Upper lobe of right lung (tissue), 1 donor: ENCODE measurements around the gene FALEC. TPM values are rescaled to one million over a fixed set of nuclear protein-coding genes. Genes with fewer than 3 reads are reported as not detected.

Source experiments
- ATAC-seq: fragments of 200-7000 bp; cut with Tn5 transposase; one replicate; pipeline ENCODE4 v1.9.1; 2020; ENCODE audit warnings: mild to moderate bottlenecking, moderate library complexity
- DNase-seq: peaks from one replicate; pipeline ENCODE4 v3.0.0-alpha.2; 2020
- H3K27ac ChIP-seq: fragments of 200-600 bp; one replicate; pipeline ENCODE4 v1.8.0; 2022
- H3K27me3 ChIP-seq: fragments of 200-600 bp; one replicate; pipeline ENCODE4 v1.8.0; 2022; ENCODE audit warnings: mild to moderate bottlenecking
- H3K36me3 ChIP-seq: fragments of 200-600 bp; one replicate; pipeline ENCODE4 v1.8.0; 2022
- H3K4me1 ChIP-seq: fragments of 200-600 bp; one replicate; pipeline ENCODE4 v1.8.0; 2022
- H3K4me3 ChIP-seq: fragments of 200-600 bp; one replicate; pipeline ENCODE4 v1.8.0; 2022; ENCODE audit warnings: mild to moderate bottlenecking
- H3K9me3 ChIP-seq: fragments of 200-600 bp; one replicate; pipeline ENCODE4 v1.8.0; 2022
- CTCF ChIP-seq: fragments of 200-600 bp; IDR thresholded peaks from one replicate; pipeline ENCODE4 v1.8.0; 2022; ENCODE audit warnings: antibody characterized with exemption
- intact Hi-C: fragments of 100-400 bp; cut with DNase I; formaldehyde crosslinking; loops from one replicate; pipeline ENCODE4 v1.11.0; 2022
- total RNA-seq: library from RNA; stranded (reverse); fragmentation: NEBNext Ultra II Directional; extraction: Animal tissue kit (Norgen Biotek cat#: 25700); gene quantifications from one replicate; pipeline ENCODE4 v1.2.1, GENCODE V29; 2021
- donor health status: DM: no; HTN: yes; CAD: no; lungs with severe emphysema.

The FALEC gene
- total RNA-seq, 1 donor from 2014 or later = 1.0 TPM

- Histone ChIP-seq H3K4me3 (peak overlapping the region; percentile 63), H3K9me3 (no peaks in the 10 kb centered on the region), H3K27ac (peak overlapping the region; percentile 86), H3K36me3 (no peaks in the 10 kb centered on the region), H3K4me1 (peaks cover 44% of the 10 kb centered on the region), H3K27me3 (no peaks in the 10 kb centered on the region)
- no peak for DNase-seq
- ATAC-seq = peak; percentile 2
- TF ChIP-seq CTCF = no peak
- intact Hi-C loops = no loop called here
Observed at GRCh38 chr1:150550222-150551050, 34.9 kb downstream of the FALEC start.

DNA sequence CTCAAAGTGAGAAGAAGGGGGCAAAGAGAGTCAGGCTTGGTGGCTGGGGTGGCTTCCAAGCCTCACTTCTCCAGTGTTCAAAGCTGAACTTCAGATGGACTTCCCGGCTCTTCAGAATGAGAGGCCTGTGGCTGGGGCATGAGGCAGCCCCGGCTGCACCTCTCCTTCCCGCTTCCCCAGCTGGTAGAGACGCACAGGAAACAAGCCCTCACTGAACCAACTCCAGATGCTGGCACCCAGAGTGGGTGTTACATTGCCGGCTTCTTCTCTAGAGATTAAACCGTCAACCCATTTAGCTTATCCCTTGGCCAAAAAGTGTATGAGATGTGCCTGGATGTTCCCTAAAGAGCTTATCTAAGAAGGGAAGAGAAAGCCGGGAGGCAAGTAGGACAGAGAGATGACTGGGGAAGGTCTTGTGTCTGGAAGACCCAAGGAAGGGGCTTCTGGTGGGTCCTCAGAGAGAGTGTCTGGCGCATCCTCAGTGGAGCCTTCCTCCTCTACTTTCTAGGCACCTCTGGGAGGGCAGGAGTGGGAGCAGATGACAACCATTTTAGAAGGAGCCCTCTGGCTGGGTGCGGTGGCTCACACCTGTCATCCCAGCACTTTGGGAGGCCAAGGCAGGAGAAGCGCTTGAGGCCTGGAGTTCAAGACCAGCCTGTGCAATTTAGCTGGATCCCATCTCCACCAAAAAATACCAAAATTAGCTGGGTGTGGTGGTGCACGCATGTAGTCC is 35.7 kb downstream of the FALEC start:
- no peaks in the 10 kb centered on the region for H3K9me3 ChIP-seq
- ATAC-seq = no peak
- intact Hi-C loops = no loop called here
- no peak for DNase-seq
- peaks cover 5% of the 10 kb centered on the region for H3K36me3 ChIP-seq
- H3K27me3 ChIP-seq = no peaks in the 10 kb centered on the region
- TF ChIP-seq CTCF = no peak
- H3K27ac ChIP-seq = peak overlapping the region; percentile 86
- H3K4me1 ChIP-seq = peaks cover 44% of the 10 kb centered on the region
- H3K4me3 ChIP-seq = peak overlapping the region; percentile 63

GRCh38 chr1:150551784-150552127 is 36.2 kb downstream of the FALEC start:
- intact Hi-C loops = no loop called here
- no peak for TF ChIP-seq CTCF
- H3K4me1 ChIP-seq = peaks cover 44% of the 10 kb centered on the region
- H3K36me3 ChIP-seq = peaks cover 10% of the 10 kb centered on the region
- no peaks in the 10 kb centered on the region for H3K9me3 ChIP-seq
- no peaks in the 10 kb centered on the region for H3K27me3 ChIP-seq
- DNase-seq (no peak), ATAC-seq (no peak)
- H3K27ac ChIP-seq = peak overlapping the region; percentile 86
- H3K4me3 ChIP-seq = peak overlapping the region; percentile 19

DNA sequence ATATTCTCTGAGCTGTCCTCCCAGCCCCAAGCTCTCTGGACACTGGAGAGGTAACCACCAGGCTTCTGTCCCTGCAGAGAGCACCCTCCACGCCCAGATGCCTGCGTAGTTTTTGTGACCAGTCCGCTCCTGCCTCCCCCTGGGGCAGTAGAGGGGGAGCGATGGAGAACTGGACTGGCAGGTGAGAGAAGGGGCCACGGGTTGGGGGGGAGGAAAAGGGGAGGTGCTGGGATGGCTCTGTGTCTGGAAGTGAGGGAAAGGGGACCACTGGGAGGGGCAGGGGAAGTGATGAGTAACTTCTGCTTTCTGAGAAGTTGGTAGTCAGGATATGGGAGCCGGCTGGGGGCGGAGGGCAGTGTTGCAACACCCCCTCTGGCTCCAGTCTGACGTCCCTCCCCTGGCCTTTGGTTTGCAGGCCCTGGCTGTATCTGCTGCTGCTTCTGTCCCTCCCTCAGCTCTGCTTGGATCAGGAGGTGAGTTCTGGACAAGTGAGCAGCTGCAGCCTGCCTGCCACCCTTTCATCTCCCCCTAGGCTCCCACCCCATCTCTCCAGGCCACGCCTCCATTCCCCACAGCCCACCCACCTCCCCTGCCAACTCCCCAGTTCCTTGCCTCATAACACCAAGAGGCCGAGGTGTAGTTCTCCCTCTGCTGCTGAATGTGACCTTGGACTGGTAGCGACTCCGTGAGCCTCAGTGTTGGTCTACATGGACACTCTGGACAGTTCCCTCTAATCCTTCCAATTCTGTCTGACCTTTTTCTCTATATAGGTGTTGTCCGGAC is 36.8 kb downstream of the FALEC start:
- DNase-seq (peak; percentile 92), ATAC-seq (peak; percentile 70)
- H3K9me3 ChIP-seq = no peaks in the 10 kb centered on the region
- intact Hi-C loops = no loop called here
- H3K27me3 ChIP-seq = no peaks in the 10 kb centered on the region
- peaks cover 44% of the 10 kb centered on the region for H3K4me1 ChIP-seq
- H3K27ac ChIP-seq = peak overlapping the region; percentile 86
- H3K36me3 ChIP-seq = peaks cover 12% of the 10 kb centered on the region
- peak overlapping the region; percentile 19 for H3K4me3 ChIP-seq
- TF ChIP-seq CTCF = no peak

DNA sequence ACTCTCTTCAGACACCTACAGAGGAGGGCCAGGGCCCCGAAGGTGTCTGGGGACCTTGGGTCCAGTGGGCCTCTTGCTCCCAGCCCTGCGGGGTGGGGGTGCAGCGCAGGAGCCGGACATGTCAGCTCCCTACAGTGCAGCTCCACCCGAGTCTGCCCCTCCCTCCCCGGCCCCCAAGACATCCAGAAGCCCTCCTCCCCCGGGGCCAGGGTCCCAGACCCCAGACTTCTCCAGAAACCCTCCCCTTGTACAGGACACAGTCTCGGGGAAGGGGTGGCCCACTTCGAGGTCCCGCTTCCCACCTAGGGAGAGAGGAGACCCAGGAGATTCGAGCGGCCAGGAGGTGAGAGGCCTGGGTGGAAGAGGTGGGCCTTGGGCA is 37.3 kb downstream of the FALEC start:
- intact Hi-C loops = no loop called here

More for the DNA sequence above, 37.3 kb downstream of the FALEC start:
- Histone ChIP-seq H3K27me3 (no peaks in the 10 kb centered on the region), H3K4me1 (peaks cover 45% of the 10 kb centered on the region), H3K36me3 (peaks cover 12% of the 10 kb centered on the region), H3K27ac (peak overlapping the region; percentile 86), H3K4me3 (no peak overlapping the region), H3K9me3 (no peaks in the 10 kb centered on the region)
- TF ChIP-seq CTCF = no peak
- DNase-seq (no peak), ATAC-seq (no peak)
